Heart right ventricle (tissue), 16 donors: ENCODE data around the gene CDCP1. TPM values are rescaled to one million over a fixed set of nuclear protein-coding genes. Genes with fewer than 3 reads are reported as not detected.

ENCODE experiments used
- ATAC-seq, 8 donors: fragments of 200-7000 bp; cut with Tn5 transposase; one replicate each; pipeline ENCODE4 v1.9.1; 2020; ENCODE audit warnings: mild to moderate bottlenecking in 8 of 8, moderate library complexity in 8 of 8, moderate number of reproducible peaks in 1 of 8
- DNase-seq, 2 donors: peaks; one replicate each; pipeline ENCODE4 v3.0.0-alpha.2; 2020
- H3K27ac ChIP-seq, 10 donors: fragments of 200-600 bp; sonication (generic) in 2 of 10; one replicate each; pipeline versions ENCODE4 v1.5.0 to v1.8.0; 2020 to 2022; ENCODE audit warnings: mild to moderate bottlenecking in 3 of 10
- H3K27me3 ChIP-seq, 7 donors: fragments of 200-600 bp; one replicate each; pipeline ENCODE4 v1.8.0; 2021 to 2022; ENCODE audit warnings: mild to moderate bottlenecking in 2 of 7
- H3K36me3 ChIP-seq, 9 donors: fragments of 200-600 bp; sonication (generic) in 1 of 9; one replicate each; pipeline versions ENCODE4 v1.5.0 to v1.8.0; 2020 to 2022; ENCODE audit warnings: mild to moderate bottlenecking in 2 of 9
- H3K4me1 ChIP-seq, 9 donors: fragments of 200-600 bp; sonication (generic) in 1 of 9; one replicate each; pipeline versions ENCODE4 v1.5.0 to v1.8.0; 2020 to 2022; ENCODE audit warnings: mild to moderate bottlenecking in 4 of 9
- H3K4me3 ChIP-seq, 10 donors: fragments of 200-600 bp; sonication (generic) in 2 of 10; one replicate each; pipeline versions ENCODE4 v1.5.0 to v1.8.0; 2020 to 2022; ENCODE audit warnings: mild to moderate bottlenecking in 7 of 10, moderate library complexity in 2 of 10
- H3K9me3 ChIP-seq, 11 donors: fragments of 200-600 bp in 10 of 11; sonication (generic) in 2 of 11; one replicate each; pipeline versions ENCODE4 v1.5.0 to v1.8.0; 2013 to 2022; ENCODE audit warnings: mild to moderate bottlenecking in 2 of 11, control low read depth in 1 of 11, moderate library complexity in 1 of 11
- WGBS, 2 donors: extraction: QIAGEN DNeasy Blood & Tissue Kit; methylation state at CpG; one replicate each; pipeline ENCODE4 v1.1.7; 2013; ENCODE audit warnings: inconsistent platforms in 1 of 2; 5-methylcytosine and 5-hydroxymethylcytosine counted together
- intact Hi-C, 10 donors: fragments of 100-400 bp; cut with DNase I; formaldehyde crosslinking; loops; one replicate each; pipeline versions ENCODE4 v1.11.1 to v1.14.2; 2022
- polyA plus RNA-seq, 2 donors: library from polyadenylated mRNA; stranded (reverse); fragments of 200-250 nt; gene quantifications; one replicate each; pipeline ENCODE4 v1.2.3, GENCODE V29; 2013
- total RNA-seq, 10 donors: library from RNA; stranded (reverse); fragmentation: NEBNext Ultra II Directional in 3 of 10; extraction: Animal tissue kit (Norgen Biotek cat#: 25700) in 3 of 10; gene quantifications; one replicate each; pipeline versions ENCODE4 v1.2.1 to v1.2.4, GENCODE V29; 2021 to 2023
- TF ChIP-seq, protein P1 (sequence below), 9 donors: fragments of 200-600 bp; sonication (generic) in 2 of 9; IDR thresholded peaks; one replicate each; pipeline versions ENCODE4 v1.5.0 to v1.8.0; 2021 to 2022; ENCODE audit warnings: antibody characterized with exemption in 9 of 9, mild to moderate bottlenecking in 5 of 9, moderate library complexity in 1 of 9
- donor health status: Arrhythmogenic right ventricular cardiomyopathy.
- donor health status: ischemic (EF 13 %, LVEDD 7.1; RV severe dilation, severe dysfunction).
- donor health status: healthy with polysubstance abuse.
- donor health status: DM: no; HTN: yes; CAD: no.
- donor health status: DM: no; HTN: no; CAD: no.
- donor health status: ischemic (EF 25% LVEDD 6.9; RV normal size, moderate dysfunction).
- donor health status: ischemic (EF 25% LVEDD 5.7; RV mildly dilated, moderate dysfunction).
- donor health status: healthy.
- donor health status: DM: yes; HTN: yes; CAD: no.
- donor health status: Ischemic cardiomyopathy.
- donor health status: ischemic (EF 35%, LVEDD 5.7; RV mildly dilated, moderate dysfunction).
- donor health status: nonischemic (EF 11% LVEDD 7.7; RV severe dilation, severe dysfunction).
- donor health status: DM: yes; HTN: yes; CAD: no.
- donor health status: PGD.
- donor health status: ischemic (EF 29% LVEDD 5.4; RV normal size, mild dysfunction).
- donor health status: nonischemic (EF 23%, LVEDD 6.1; RV moderate dilation, normal function).

CDCP1 gene
- total and polyA plus RNA-seq, 12 donors: 0.15 to 2.8 (median 0.27) TPM

DNA sequence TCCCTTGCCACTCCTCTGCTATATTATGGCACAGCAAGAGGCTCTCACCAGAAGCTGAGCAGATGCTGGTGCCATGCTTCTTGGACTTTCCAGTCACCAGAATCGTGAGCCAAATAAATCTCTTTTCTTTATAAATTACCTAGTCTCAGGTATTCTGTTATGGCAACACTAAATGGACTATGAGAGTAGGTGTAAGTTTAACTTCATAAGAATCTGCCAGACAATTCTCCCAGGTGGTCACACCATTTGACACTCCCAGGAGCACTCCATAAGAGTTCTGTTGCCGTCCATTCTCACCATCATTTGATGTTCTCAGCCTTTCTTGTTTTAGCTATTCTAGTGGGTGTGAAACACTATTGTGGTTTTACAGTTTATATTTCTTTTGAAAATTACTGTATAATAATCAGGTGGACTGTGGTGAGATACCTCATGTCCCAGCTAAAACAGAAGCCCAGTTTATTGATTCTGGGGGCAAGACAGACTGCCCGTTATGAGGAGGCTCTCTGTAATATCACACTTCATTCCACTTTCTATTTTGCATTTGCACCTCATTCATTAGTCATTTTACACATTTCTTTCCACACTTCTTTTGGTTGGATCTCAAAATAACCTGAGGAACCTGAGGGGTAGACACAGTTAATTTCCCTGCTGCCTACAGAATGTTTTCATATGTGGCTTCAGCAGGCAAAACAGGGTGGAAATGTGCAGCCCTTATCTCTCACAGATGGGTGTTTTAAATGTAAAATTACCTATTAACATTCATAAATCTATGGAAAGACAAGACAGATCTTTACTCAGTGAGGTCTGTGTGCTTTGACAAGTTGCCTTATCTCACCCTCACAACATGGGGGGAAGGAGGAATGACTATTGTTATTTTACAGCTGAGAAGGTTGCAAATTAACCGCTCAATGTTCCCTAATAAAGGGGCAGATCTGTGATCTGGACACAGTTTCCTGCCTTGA is 42.1 kb downstream of the CDCP1 start:
- ATAC-seq (no peak), DNase-seq (no peak)
- Histone ChIP-seq H3K9me3 (no peaks in the 10 kb centered on the region), H3K27me3 (no peaks in the 10 kb centered on the region), H3K27ac (no peak overlapping the region), H3K36me3 (no peaks in the 10 kb centered on the region), H3K4me1 (peaks cover 0 to 30% (median 0%) of the 10 kb centered on the region in 9 donors), H3K4me3 (no peak overlapping the region)
- TF ChIP-seq, protein P1, sequence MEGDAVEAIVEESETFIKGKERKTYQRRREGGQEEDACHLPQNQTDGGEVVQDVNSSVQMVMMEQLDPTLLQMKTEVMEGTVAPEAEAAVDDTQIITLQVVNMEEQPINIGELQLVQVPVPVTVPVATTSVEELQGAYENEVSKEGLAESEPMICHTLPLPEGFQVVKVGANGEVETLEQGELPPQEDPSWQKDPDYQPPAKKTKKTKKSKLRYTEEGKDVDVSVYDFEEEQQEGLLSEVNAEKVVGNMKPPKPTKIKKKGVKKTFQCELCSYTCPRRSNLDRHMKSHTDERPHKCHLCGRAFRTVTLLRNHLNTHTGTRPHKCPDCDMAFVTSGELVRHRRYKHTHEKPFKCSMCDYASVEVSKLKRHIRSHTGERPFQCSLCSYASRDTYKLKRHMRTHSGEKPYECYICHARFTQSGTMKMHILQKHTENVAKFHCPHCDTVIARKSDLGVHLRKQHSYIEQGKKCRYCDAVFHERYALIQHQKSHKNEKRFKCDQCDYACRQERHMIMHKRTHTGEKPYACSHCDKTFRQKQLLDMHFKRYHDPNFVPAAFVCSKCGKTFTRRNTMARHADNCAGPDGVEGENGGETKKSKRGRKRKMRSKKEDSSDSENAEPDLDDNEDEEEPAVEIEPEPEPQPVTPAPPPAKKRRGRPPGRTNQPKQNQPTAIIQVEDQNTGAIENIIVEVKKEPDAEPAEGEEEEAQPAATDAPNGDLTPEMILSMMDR (IDR thresholded peaks at IDR 0.05): no peak
- intact Hi-C loops: no loop called here
- 87 to 92% methylated on average over 4 of the region's 4 CpGs for WGBS, 2 donors

DNA sequence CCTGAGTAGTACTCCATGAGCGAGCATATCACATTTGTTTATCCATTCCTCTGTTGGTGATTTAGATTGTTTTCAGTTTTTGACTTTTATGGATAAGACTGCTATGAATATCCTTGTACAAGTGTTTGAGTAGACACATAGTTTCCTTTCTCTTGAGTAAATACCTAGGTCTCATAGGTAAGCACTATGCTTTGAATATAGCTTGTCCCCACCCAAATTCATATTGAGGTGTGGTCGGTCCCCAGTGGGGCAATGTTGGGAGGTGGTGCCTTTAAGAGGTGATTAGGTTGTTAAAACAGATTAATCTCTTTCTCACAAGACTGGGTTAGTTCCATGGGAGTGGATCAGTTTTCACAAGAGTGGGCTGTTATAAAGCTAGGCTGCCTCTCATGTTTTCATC is 42.8 kb downstream of the CDCP1 start:
- no peaks in the 10 kb centered on the region for H3K36me3 ChIP-seq
- H3K27me3 ChIP-seq: no peaks in the 10 kb centered on the region
- no peak overlapping the region for H3K4me3 ChIP-seq
- 94% methylated on average over 2 of the region's 2 CpGs for WGBS, 2 donors
- ATAC-seq (no peak), DNase-seq (no peak)
- peaks cover 0 to 30% (median 0%) of the 10 kb centered on the region in 9 donors for H3K4me1 ChIP-seq
- H3K9me3 ChIP-seq: no peaks in the 10 kb centered on the region
- intact Hi-C loops: no loop called here
- TF ChIP-seq, protein P1 (IDR thresholded peaks at IDR 0.05): no peak
- H3K27ac ChIP-seq: no peak overlapping the region

DNA sequence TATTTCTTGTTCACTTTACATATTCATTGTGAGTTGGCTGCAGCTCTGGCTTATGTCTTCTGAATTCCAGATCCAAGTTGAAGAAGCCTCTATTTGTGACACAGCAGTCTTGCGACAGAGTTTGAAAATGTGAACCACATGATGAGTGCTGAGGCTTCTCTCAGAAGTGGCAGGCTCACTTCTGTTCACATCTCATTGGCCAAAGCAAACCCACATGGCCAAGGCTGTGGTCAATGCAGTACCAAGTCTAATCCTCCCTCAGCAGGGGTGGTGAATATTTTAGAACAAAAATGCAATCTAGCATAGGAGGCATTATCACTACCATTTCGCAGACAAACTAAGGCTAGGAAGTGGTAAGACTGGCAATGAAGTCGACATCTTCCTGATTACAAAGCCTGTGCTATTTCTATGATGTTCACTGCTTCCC is 45.2 kb downstream of the CDCP1 start:
- Histone ChIP-seq H3K27ac (no peak overlapping the region), H3K4me3 (no peak overlapping the region), H3K27me3 (no peaks in the 10 kb centered on the region), H3K4me1 (peaks cover 0 to 27% (median 0%) of the 10 kb centered on the region in 9 donors), H3K36me3 (no peaks in the 10 kb centered on the region), H3K9me3 (no peaks in the 10 kb centered on the region)
- ATAC-seq (peak in 1 of 8 donors; percentile 15), DNase-seq (no peak)
- 83 to 94% methylated on average over 3 of the region's 3 CpGs for WGBS, 2 donors
- intact Hi-C loops: no loop called here
- TF ChIP-seq, protein P1 (IDR thresholded peaks at IDR 0.05): no peak

DNA sequence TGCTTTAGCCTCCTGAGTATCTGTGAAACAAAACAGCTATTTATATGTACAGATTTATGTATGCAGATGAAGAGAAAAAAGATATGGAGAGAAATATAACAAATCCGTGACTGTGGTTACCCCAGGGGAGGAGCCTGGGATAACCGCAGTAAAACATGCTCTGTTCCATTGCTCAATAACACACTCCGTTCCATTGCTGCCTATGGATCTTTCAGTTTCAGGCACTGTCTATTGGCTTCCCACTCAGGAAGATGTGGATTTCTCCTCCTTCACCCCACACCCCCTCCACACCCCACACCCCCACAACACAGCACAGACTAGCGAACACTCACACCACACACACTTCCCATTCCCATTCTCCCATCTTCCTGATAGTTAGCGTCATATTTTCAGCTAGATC is 47.9 kb downstream of the CDCP1 start:
- intact Hi-C loops: no loop called here
- ATAC-seq (no peak), DNase-seq (no peak)
- H3K36me3 ChIP-seq: peaks cover 0 to 4% (median 0%) of the 10 kb centered on the region in 9 donors
- H3K27me3 ChIP-seq: peaks cover 0 to 6% (median 0%) of the 10 kb centered on the region in 7 donors
- TF ChIP-seq, protein P1 (IDR thresholded peaks at IDR 0.05): no peak
- H3K4me1 ChIP-seq: peaks cover 0 to 16% (median 0%) of the 10 kb centered on the region in 9 donors
- no peak overlapping the region for H3K4me3 ChIP-seq
- WGBS, 2 donors: 77 to 87% methylated on average over 5 of the region's 5 CpGs
- H3K27ac ChIP-seq: no peak overlapping the region
- H3K9me3 ChIP-seq: no peaks in the 10 kb centered on the region
